ENCODE measurements around the gene MNT.

GRCh38 chr17:2364763-2365116, 36.1 kb downstream of the MNT start:
- no peak for TF ChIP-seq POLR2AphosphoS5 (IDR thresholded peaks at IDR 0.05; ENCODE audit: borderline replicate concordance, low read depth, low read length)
- no peak for TF ChIP-seq EZH2 (IDR thresholded peaks at IDR 0.05)

Measured in SK-N-MC (cell line).